ENCODE results near the gene CCDC14.

- TF ChIP-seq ZNF12 (CRISPR knock-in tag; IDR thresholded peaks at IDR 0.05), result no peak
- no peak for TF ChIP-seq KLF1 (tag; IDR thresholded peaks at IDR 0.05)
- TF ChIP-seq MAZ (CRISPR knock-in tag; conservative IDR thresholded peaks at IDR 0.05 in 1 of 2, IDR thresholded peaks at IDR 0.05 in 1 of 2), result no peak
- no peak for TF ChIP-seq BRF2 (IDR thresholded peaks at IDR 0.05; ENCODE audit: borderline replicate concordance, insufficient read depth, insufficient read length)
- TF ChIP-seq TCF7L2 (IDR thresholded peaks at IDR 0.05; ENCODE audit: low read depth, low read length), result no peak
- TF ChIP-seq SETDB1 (IDR thresholded peaks at IDR 0.05; ENCODE audit: low read length), result no peak
These were observed 23.9 kb upstream of the CCDC14 start for GRCh38 chr3:123984957-123985356.
